Stimulated activated CD4-positive, alpha-beta T cell treated with anti-CD3 and anti-CD28 coated beads, Interleukin-1b, Interleukin-23, amount 100 ng/mL, for 24 hours (primary cell): ENCODE data around the gene CALHM6.

Experiments
- DNase-seq, 4 experiments: peaks; one replicate each; pipeline ENCODE4 v3.0.0-alpha.2; 2020; ENCODE audit warnings: low read depth in 4 of 4, low spot score in 1 of 4

The CALHM6 gene

GRCh38 chr6:116461331-116461931, at the start of gene CALHM6:
Gene CALHM6 (plus strand): TSS chr6:116461375. CDS start chr6:116461930, 555 bp downstream.
- no peak for DNase-seq

- no peak for DNase-seq
Measured at GRCh38 chr6:116412270-116412669, 48.9 kb upstream of the CALHM6 start.

GRCh38 chr6:116413357-116413756, 47.8 kb upstream of the CALHM6 start:
- no peak for DNase-seq

GRCh38 chr6:116417661-116418060, 43.5 kb upstream of the CALHM6 start:
- DNase-seq = no peak

GRCh38 chr6:116419069-116419786, 41.9 kb upstream of the CALHM6 start:
- DNase-seq = no peak

- DNase-seq = no peak
Measured at GRCh38 chr6:116420341-116420740, 40.8 kb upstream of the CALHM6 start.

GRCh38 chr6:116422238-116422637, 38.9 kb upstream of the CALHM6 start:
- DNase-seq = no peak

- no peak for DNase-seq
Measured at GRCh38 chr6:116424001-116424400, 37.2 kb upstream of the CALHM6 start.

- DNase-seq = no peak
Measured at GRCh38 chr6:116426551-116426950, 34.6 kb upstream of the CALHM6 start.

- DNase-seq = no peak
Measured at GRCh38 chr6:116429111-116429510, 32.1 kb upstream of the CALHM6 start.

- DNase-seq = no peak
Measured at GRCh38 chr6:116430860-116431259, 30.3 kb upstream of the CALHM6 start.

- DNase-seq = no peak
Measured at GRCh38 chr6:116431964-116432595, 29.1 kb upstream of the CALHM6 start.

- DNase-seq = no peak
Measured at GRCh38 chr6:116433206-116433712, 27.9 kb upstream of the CALHM6 start.

- no peak for DNase-seq
Measured at GRCh38 chr6:116434056-116434725, 27.0 kb upstream of the CALHM6 start.

- DNase-seq = no peak
Measured at GRCh38 chr6:116436586-116436985, 24.6 kb upstream of the CALHM6 start.

GRCh38 chr6:116437656-116438055, 23.5 kb upstream of the CALHM6 start:
- no peak for DNase-seq

GRCh38 chr6:116438590-116439448, 22.4 kb upstream of the CALHM6 start:
- DNase-seq = no peak

GRCh38 chr6:116439522-116440051, 21.6 kb upstream of the CALHM6 start:
- DNase-seq = no peak

- no peak for DNase-seq
Measured at GRCh38 chr6:116443105-116443504, 18.1 kb upstream of the CALHM6 start.

GRCh38 chr6:116444092-116444491, 17.1 kb upstream of the CALHM6 start:
- DNase-seq = no peak
